HG02623 (cell line): ENCODE measurements around the gene ITIH6.
"Not testable (repeated sequence)": the region's sequence is repeated elsewhere in the genome, so short reads cannot be mapped to it uniquely, and the experiment has no call there.

ENCODE experiments used
- ATAC-seq: cut with Tn5 transposase; IDR thresholded peaks from one replicate; pipeline ENCODE4 v1.9.1; 2021; ENCODE audit warnings: moderate library complexity; ENCODE audit not compliant: unreplicated experiment

ITIH6 gene

GRCh38 chrX:54798137-54798536 is at the start of gene ITIH6:
Gene ITIH6 (minus strand): TSS chrX:54798255. CDS start chrX:54798210, 45 bp downstream.
- no peak for ATAC-seq

- ATAC-seq, result not testable (repeated sequence)
Measured at GRCh38 chrX:54847700-54848099, 49.6 kb upstream of the ITIH6 start.

- ATAC-seq, result no peak
Measured at GRCh38 chrX:54843050-54843449, 45.0 kb upstream of the ITIH6 start.

- no peak for ATAC-seq
Measured at GRCh38 chrX:54842607-54843006, 44.6 kb upstream of the ITIH6 start.

- ATAC-seq, result not testable (repeated sequence)
Measured at GRCh38 chrX:54841184-54841874, 43.3 kb upstream of the ITIH6 start.

GRCh38 chrX:54838583-54838982 is 40.5 kb upstream of the ITIH6 start:
- ATAC-seq, result no peak

GRCh38 chrX:54826598-54826997 is 28.5 kb upstream of the ITIH6 start:
- ATAC-seq, result no peak

GRCh38 chrX:54825716-54826438 is 27.8 kb upstream of the ITIH6 start:
- no peak for ATAC-seq

- ATAC-seq, result no peak
Measured at GRCh38 chrX:54824722-54825121, 26.7 kb upstream of the ITIH6 start.

GRCh38 chrX:54824195-54824594 is 26.1 kb upstream of the ITIH6 start:
- no peak for ATAC-seq

- ATAC-seq, result no peak
Measured at GRCh38 chrX:54821310-54821709, 23.3 kb upstream of the ITIH6 start.

GRCh38 chrX:54820737-54821136 is 22.7 kb upstream of the ITIH6 start:
- no peak for ATAC-seq

- no peak for ATAC-seq
Measured at GRCh38 chrX:54819201-54819600, 21.1 kb upstream of the ITIH6 start.

GRCh38 chrX:54818221-54818620 is 20.2 kb upstream of the ITIH6 start:
- ATAC-seq, result no peak

GRCh38 chrX:54817220-54817820 is 19.3 kb upstream of the ITIH6 start:
- ATAC-seq, result no peak

GRCh38 chrX:54812306-54812705 is 14.3 kb upstream of the ITIH6 start:
- no peak for ATAC-seq

GRCh38 chrX:54811301-54811885 is 13.3 kb upstream of the ITIH6 start:
- no peak for ATAC-seq

GRCh38 chrX:54810532-54810931 is 12.5 kb upstream of the ITIH6 start:
- ATAC-seq, result no peak

GRCh38 chrX:54808605-54809483 is 10.8 kb upstream of the ITIH6 start:
- peak; percentile 88 for ATAC-seq

- ATAC-seq, result peak; percentile 23
Measured at GRCh38 chrX:54808109-54808604, 10.1 kb upstream of the ITIH6 start.
